ENCODE data around the gene GPR179. TPM values are rescaled to one million over a fixed set of nuclear protein-coding genes. Genes with fewer than 3 reads are reported as not detected.

The GPR179 gene
- total RNA-seq, 1 experiment from 2014 or later, result 0.05 TPM

DNA sequence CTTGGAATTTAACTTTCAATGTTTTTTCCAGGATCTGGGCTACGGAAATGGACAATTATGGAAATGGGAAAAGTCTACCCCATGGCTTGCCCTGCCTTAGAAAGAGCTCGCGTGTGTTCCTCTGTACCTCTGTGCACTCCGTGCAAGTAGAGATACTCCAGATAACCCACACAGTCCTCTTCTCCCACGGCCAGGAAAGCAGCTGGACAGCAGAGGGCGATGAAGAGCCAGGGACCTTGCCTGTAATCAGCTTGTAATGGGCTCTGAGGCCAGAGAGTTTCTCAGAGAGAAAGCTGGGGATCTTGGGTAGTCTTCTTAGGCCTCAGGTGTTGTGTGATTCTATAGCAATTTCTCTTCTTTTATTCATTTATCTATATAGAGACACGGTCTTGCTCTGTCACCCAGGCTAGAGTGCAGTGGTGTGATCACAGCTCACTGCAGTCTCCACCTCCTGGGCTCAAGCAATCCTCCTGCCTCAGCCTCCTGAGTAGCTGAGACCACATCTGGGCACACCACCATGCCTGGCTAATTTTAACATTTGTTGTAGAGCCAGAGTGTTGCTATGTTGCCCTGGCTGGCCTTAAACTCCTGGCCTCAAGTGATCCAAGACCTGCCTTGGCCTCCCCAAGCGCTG lies 5.5 kb upstream of the GPR179 start:
- TF ChIP-seq, protein P1, sequence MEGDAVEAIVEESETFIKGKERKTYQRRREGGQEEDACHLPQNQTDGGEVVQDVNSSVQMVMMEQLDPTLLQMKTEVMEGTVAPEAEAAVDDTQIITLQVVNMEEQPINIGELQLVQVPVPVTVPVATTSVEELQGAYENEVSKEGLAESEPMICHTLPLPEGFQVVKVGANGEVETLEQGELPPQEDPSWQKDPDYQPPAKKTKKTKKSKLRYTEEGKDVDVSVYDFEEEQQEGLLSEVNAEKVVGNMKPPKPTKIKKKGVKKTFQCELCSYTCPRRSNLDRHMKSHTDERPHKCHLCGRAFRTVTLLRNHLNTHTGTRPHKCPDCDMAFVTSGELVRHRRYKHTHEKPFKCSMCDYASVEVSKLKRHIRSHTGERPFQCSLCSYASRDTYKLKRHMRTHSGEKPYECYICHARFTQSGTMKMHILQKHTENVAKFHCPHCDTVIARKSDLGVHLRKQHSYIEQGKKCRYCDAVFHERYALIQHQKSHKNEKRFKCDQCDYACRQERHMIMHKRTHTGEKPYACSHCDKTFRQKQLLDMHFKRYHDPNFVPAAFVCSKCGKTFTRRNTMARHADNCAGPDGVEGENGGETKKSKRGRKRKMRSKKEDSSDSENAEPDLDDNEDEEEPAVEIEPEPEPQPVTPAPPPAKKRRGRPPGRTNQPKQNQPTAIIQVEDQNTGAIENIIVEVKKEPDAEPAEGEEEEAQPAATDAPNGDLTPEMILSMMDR (IDR thresholded peaks at IDR 0.05; ENCODE audit: insufficient read depth in 1 of 2, low read depth in 1 of 2, low read length in 1 of 2, severe bottlenecking in 1 of 2, unreplicated experiment in 1 of 2), result peak; percentile 85 to 99
- DNase-seq, result peak; percentile 89 to 92
- intact Hi-C loops (cut with micrococcal nuclease; ENCODE audit: unreplicated experiment), result loop anchor here (1.0 kb wide), 2 partner anchors 54 to 65 kb away; no protein-coding TSS in a partner anchor
- Mint-ChIP-seq H3K36me3 (ENCODE audit: insufficient read depth, unreplicated experiment) (peaks cover 5% of the 10 kb centered on the region), H3K4me1 (ENCODE audit: low read depth, unreplicated experiment) (peaks cover 16% of the 10 kb centered on the region), H3K27ac (ENCODE audit: unreplicated experiment) (peak overlapping the region; percentile 27), H3K9me3 (ENCODE audit: unreplicated experiment) (no peaks in the 10 kb centered on the region), H3K4me3 (ENCODE audit: unreplicated experiment) (no peak overlapping the region), H3K27me3 (ENCODE audit: insufficient read depth, unreplicated experiment) (no peaks in the 10 kb centered on the region)
- no TSS peak for BruUV-seq (replicated peaks)
- ChIA-PET CTCF (interaction anchor here (0.6 to 6.4 kb wide), 31 partner anchors 10 to 1126 kb away, joined by 3 to 183 read pairs (median 4); partner anchors contain the start of gene ARHGAP23), POLR2A (interaction anchor here (0.6 to 1.9 kb wide), 2 partner anchors 65 to 990 kb away, joined by 5 to 23 read pairs; no protein-coding TSS in a partner anchor)
- no peaks in the 10 kb centered on the region for H3K36me3 ChIP-seq (ENCODE audit: control insufficient read depth, insufficient read depth, low read length)
- H3K27me3 ChIP-seq (replicated peaks; ENCODE audit: control insufficient read depth, insufficient read depth, low read length), result no peaks in the 10 kb centered on the region
- no peak overlapping the region for H3K4me3 ChIP-seq (ENCODE audit: low read depth, low read length)
- H3K9me3 ChIP-seq, result no peaks in the 10 kb centered on the region
- H3K4me1 ChIP-seq, result peaks cover 14% of the 10 kb centered on the region

DNA sequence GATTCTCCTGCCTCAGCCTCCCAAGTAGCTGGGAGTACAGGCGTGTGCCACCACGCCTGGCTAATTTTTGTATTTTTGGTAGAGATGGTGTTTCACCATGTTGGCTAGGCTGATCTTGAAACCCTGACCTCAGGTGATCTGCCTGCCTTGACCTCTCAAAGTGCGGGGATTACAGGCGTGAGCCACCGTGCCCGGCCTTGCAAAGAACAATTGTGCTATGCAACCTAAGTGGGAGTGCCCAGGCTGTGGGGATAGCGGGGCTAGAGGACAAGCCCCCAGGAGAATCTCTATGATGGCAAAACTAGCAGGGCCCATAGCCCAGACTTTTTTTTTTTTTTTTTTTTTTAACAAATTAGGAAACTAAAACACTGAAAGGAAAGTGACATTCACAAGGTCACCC lies 2.0 kb upstream of the GPR179 start:
- Mint-ChIP-seq H3K9me3 (ENCODE audit: unreplicated experiment) (no peaks in the 10 kb centered on the region), H3K4me1 (ENCODE audit: low read depth, unreplicated experiment) (peaks cover 15% of the 10 kb centered on the region), H3K4me3 (ENCODE audit: unreplicated experiment) (no peak overlapping the region), H3K27me3 (ENCODE audit: insufficient read depth, unreplicated experiment) (no peaks in the 10 kb centered on the region), H3K27ac (ENCODE audit: unreplicated experiment) (no peak overlapping the region), H3K36me3 (ENCODE audit: insufficient read depth, unreplicated experiment) (no peaks in the 10 kb centered on the region)
- no peak overlapping the region for H3K4me3 ChIP-seq (ENCODE audit: low read depth, low read length)
- no peaks in the 10 kb centered on the region for H3K36me3 ChIP-seq (ENCODE audit: control insufficient read depth, insufficient read depth, low read length)
- BruUV-seq (replicated peaks), result no TSS peak
- no peak for DNase-seq
- intact Hi-C loops (cut with micrococcal nuclease; ENCODE audit: unreplicated experiment), result no loop called here
- TF ChIP-seq, protein P1 (IDR thresholded peaks at IDR 0.05; ENCODE audit: insufficient read depth in 1 of 2, low read depth in 1 of 2, low read length in 1 of 2, severe bottlenecking in 1 of 2, unreplicated experiment in 1 of 2), result no peak
- POLR2A ChIA-PET, result no interaction called here
- H3K27me3 ChIP-seq (replicated peaks; ENCODE audit: control insufficient read depth, insufficient read depth, low read length), result no peaks in the 10 kb centered on the region
- CTCF ChIA-PET, result interaction anchor here (0.7 to 2.5 kb wide), 2 partner anchors 11 to 69 kb away, joined by 4 to 23 read pairs; no protein-coding TSS in a partner anchor
- H3K4me1 ChIP-seq, result peaks cover 3% of the 10 kb centered on the region
- no peaks in the 10 kb centered on the region for H3K9me3 ChIP-seq

DNA sequence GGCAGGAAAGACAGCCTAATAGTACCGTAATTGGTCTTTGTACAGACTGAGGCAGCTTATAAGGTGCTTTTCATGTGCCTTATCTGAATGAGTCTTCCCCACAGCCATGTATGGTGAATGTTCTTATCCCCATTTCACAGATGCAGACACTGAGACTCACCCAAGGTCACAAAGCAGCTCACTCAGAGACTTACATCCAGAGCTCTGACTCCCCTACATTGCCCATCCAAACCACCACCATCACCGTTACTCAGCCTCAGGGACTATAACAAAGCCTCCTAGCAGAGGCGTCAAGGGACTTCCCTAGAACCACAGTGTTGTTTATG lies 627 bp upstream of the GPR179 start:
- Mint-ChIP-seq H3K27me3 (ENCODE audit: insufficient read depth, unreplicated experiment) (no peaks in the 10 kb centered on the region), H3K4me3 (ENCODE audit: unreplicated experiment) (no peak overlapping the region), H3K4me1 (ENCODE audit: low read depth, unreplicated experiment) (peaks cover 7% of the 10 kb centered on the region), H3K9me3 (ENCODE audit: unreplicated experiment) (no peaks in the 10 kb centered on the region), H3K27ac (ENCODE audit: unreplicated experiment) (no peak overlapping the region), H3K36me3 (ENCODE audit: insufficient read depth, unreplicated experiment) (no peaks in the 10 kb centered on the region)
- ChIA-PET POLR2A (no interaction called here), CTCF (interaction anchor here (0.7 to 1.0 kb wide), 2 partner anchors 13 to 14 kb away, joined by 3 read pairs; no protein-coding TSS in a partner anchor)
- Histone ChIP-seq H3K27me3 (replicated peaks; ENCODE audit: control insufficient read depth, insufficient read depth, low read length) (no peaks in the 10 kb centered on the region), H3K9me3 (no peaks in the 10 kb centered on the region), H3K4me3 (ENCODE audit: low read depth, low read length) (no peak overlapping the region), H3K36me3 (ENCODE audit: control insufficient read depth, insufficient read depth, low read length) (no peaks in the 10 kb centered on the region), H3K4me1 (peaks cover 4% of the 10 kb centered on the region; the same call in 1 of the 2 replicates)
- intact Hi-C loops (cut with micrococcal nuclease; ENCODE audit: unreplicated experiment), result no loop called here
- BruUV-seq (replicated peaks), result no TSS peak
- no peak for DNase-seq
- TF ChIP-seq, protein P1 (IDR thresholded peaks at IDR 0.05; ENCODE audit: insufficient read depth in 1 of 2, low read depth in 1 of 2, low read length in 1 of 2, severe bottlenecking in 1 of 2, unreplicated experiment in 1 of 2), result no peak

Measured in Caco-2 (cell line).